Panc1 (cell line): ENCODE measurements around the gene RAI14.

Source experiments
- CTCF ChIP-seq: fragments of 450-650 bp; IDR thresholded peaks from 2 replicates; pipeline ENCODE4 v1.5.1; 2017; ENCODE audit warnings: mild to moderate bottlenecking
- POLR2AphosphoS5 ChIP-seq: IDR thresholded peaks from 2 replicates; pipeline ENCODE4 v1.6.1; 2012; ENCODE audit warnings: mild to moderate bottlenecking, low read depth, low read length, moderate library complexity
- REST ChIP-seq, 2 experiments: IDR thresholded peaks; 2 replicates each; pipeline ENCODE4 v1.6.1; 2011 to 2012; ENCODE audit warnings: low read depth in 2 of 2, control low read depth in 1 of 2, low read length in 1 of 2, mild to moderate bottlenecking in 1 of 2, moderate library complexity in 1 of 2; ENCODE audit not compliant: insufficient read depth in 1 of 2
- TCF7L2 ChIP-seq: IDR thresholded peaks from 2 replicates; pipeline ENCODE4 v1.6.1; 2011; ENCODE audit warnings: mild to moderate bottlenecking, low read depth, low read length, inconsistent platforms

GRCh38 chr5:34709861-34710673, 53.9 kb downstream of the RAI14 start:
- TF ChIP-seq POLR2AphosphoS5, result no peak
- no peak for TF ChIP-seq CTCF
- TF ChIP-seq REST (IDR thresholded peaks at IDR 0.05; ENCODE audit: insufficient read depth in 1 of 2, low read depth in 2 of 2, low read length in 1 of 2), result no peak
- no peak for TF ChIP-seq TCF7L2
